GM18873 (cell line): ENCODE data around the gene GMDS.

Source experiments
- ATAC-seq: cut with Tn5 transposase; IDR thresholded peaks from one replicate; pipeline ENCODE4 v1.9.1; 2021; ENCODE audit warnings: mild to moderate bottlenecking, moderate library complexity, moderate number of reproducible peaks; ENCODE audit not compliant: unreplicated experiment, low FRiP score

Gene GMDS

GRCh38 chr6:2242311-2242710, 3.1 kb downstream of the GMDS start:
- ATAC-seq: no peak

GRCh38 chr6:2240961-2241360, 4.4 kb downstream of the GMDS start:
- ATAC-seq: no peak

GRCh38 chr6:2237001-2237400, 8.4 kb downstream of the GMDS start:
- no peak for ATAC-seq

GRCh38 chr6:2235777-2236495, 9.5 kb downstream of the GMDS start:
- ATAC-seq: no peak

GRCh38 chr6:2232445-2232844, 13.0 kb downstream of the GMDS start:
- peak; percentile 60 for ATAC-seq

GRCh38 chr6:2231438-2231837, 14.0 kb downstream of the GMDS start:
- ATAC-seq: no peak

GRCh38 chr6:2230659-2231277, 14.6 kb downstream of the GMDS start:
- no peak for ATAC-seq

- ATAC-seq: no peak
These were observed 15.7 kb downstream of the GMDS start for GRCh38 chr6:2229742-2230141.

GRCh38 chr6:2229039-2229438, 16.4 kb downstream of the GMDS start:
- no peak for ATAC-seq

- ATAC-seq: no peak
These were observed 17.0 kb downstream of the GMDS start for GRCh38 chr6:2228392-2228791.

- ATAC-seq: no peak
These were observed 18.6 kb downstream of the GMDS start for GRCh38 chr6:2226775-2227174.

GRCh38 chr6:2225422-2226392, 19.7 kb downstream of the GMDS start:
- no peak for ATAC-seq

- ATAC-seq: no peak
These were observed 20.5 kb downstream of the GMDS start for GRCh38 chr6:2224847-2225382.

- no peak for ATAC-seq
These were observed 23.0 kb downstream of the GMDS start for GRCh38 chr6:2222275-2222842.

- no peak for ATAC-seq
These were observed 23.6 kb downstream of the GMDS start for GRCh38 chr6:2221726-2222274.

- ATAC-seq: no peak
These were observed 25.3 kb downstream of the GMDS start for GRCh38 chr6:2220154-2220553.

- no peak for ATAC-seq
These were observed 26.5 kb downstream of the GMDS start for GRCh38 chr6:2218866-2219265.

- no peak for ATAC-seq
These were observed 28.5 kb downstream of the GMDS start for GRCh38 chr6:2216794-2217383.

- no peak for ATAC-seq
These were observed 30.1 kb downstream of the GMDS start for GRCh38 chr6:2215342-2215741.

- no peak for ATAC-seq
These were observed 32.3 kb downstream of the GMDS start for GRCh38 chr6:2213086-2213485.
